Ascending aorta (tissue), 2 donors: Measurements from ENCODE around the gene CCDC148. TPM values are rescaled to one million over a fixed set of nuclear protein-coding genes. Genes with fewer than 3 reads are reported as not detected.
"Not testable (repeated sequence)": the region's sequence is repeated elsewhere in the genome, so short reads cannot be mapped to it uniquely, and the experiment has no call there.

Experiments used
- DNase-seq, 2 donors: peaks; one replicate each; pipeline ENCODE4 v3.0.0-alpha.2; 2019; ENCODE audit warnings: low spot score in 2 of 2
- H3K27ac ChIP-seq, 2 donors: fragments of 200-600 bp; sonication (generic); one replicate each; pipeline ENCODE4 v1.5.1; 2016 to 2017; ENCODE audit warnings: mild to moderate bottlenecking in 1 of 2
- H3K27me3 ChIP-seq: fragments of 200-600 bp; sonication (generic); one replicate; pipeline ENCODE4 v1.5.1; 2017
- H3K36me3 ChIP-seq, 2 donors: fragments of 200-600 bp; sonication (generic); one replicate each; pipeline ENCODE4 v1.5.1; 2016
- H3K4me1 ChIP-seq, 2 donors: fragments of 200-600 bp; sonication (generic); one replicate each; pipeline ENCODE4 v1.5.1; 2016 to 2017; ENCODE audit warnings: mild to moderate bottlenecking in 1 of 2
- H3K4me3 ChIP-seq, 2 donors: fragments of 200-600 bp; sonication (generic); one replicate each; pipeline ENCODE4 v1.5.1; 2016 to 2017; ENCODE audit warnings: mild to moderate bottlenecking in 1 of 2
- H3K9me3 ChIP-seq, 2 donors: fragments of 200-600 bp; sonication (generic); one replicate each; pipeline ENCODE4 v1.5.1; 2016
- CTCF ChIP-seq, 3 experiments: fragments of 200-600 bp in 2 of 3; fragments of 450-650 bp in 1 of 3; sonication (generic) in 2 of 3; IDR thresholded peaks; one replicate each; pipeline ENCODE4 v1.5.1; 2016 to 2019; ENCODE audit warnings: antibody characterized with exemption in 3 of 3, mild to moderate bottlenecking in 1 of 3, moderate library complexity in 1 of 3
- intact Hi-C: fragments of 100-400 bp; cut with DNase I; formaldehyde crosslinking; loops from one replicate; pipeline ENCODE4 v1.15.1; 2023
- total RNA-seq: library from RNA; depleted of rRNA; stranded (reverse); fragments of >200 nt; gene quantifications from one replicate; pipeline ENCODE4 v1.1.0, GENCODE V29; 2016

Gene CCDC148
- total RNA-seq, 1 donor from 2014 or later, result not detected

- Histone ChIP-seq H3K4me1 (no peaks in the 10 kb centered on the region), H3K27ac (no peak overlapping the region), H3K36me3 (no peaks in the 10 kb centered on the region), H3K4me3 (no peak overlapping the region), H3K27me3 (no peaks in the 10 kb centered on the region), H3K9me3 (no peaks in the 10 kb centered on the region)
- intact Hi-C loops, result no loop called here
- no peak for TF ChIP-seq CTCF (IDR thresholded peaks at IDR 0.05)
- no peak for DNase-seq
Measured at GRCh38 chr2:158313734-158314133, 142.8 kb downstream of the CCDC148 start.

GRCh38 chr2:158312981-158313380, 143.6 kb downstream of the CCDC148 start:
- H3K4me1 ChIP-seq, result no peaks in the 10 kb centered on the region
- H3K4me3 ChIP-seq, result no peak overlapping the region
- intact Hi-C loops, result no loop called here
- H3K36me3 ChIP-seq, result no peaks in the 10 kb centered on the region
- H3K27ac ChIP-seq, result no peak overlapping the region
- no peak for TF ChIP-seq CTCF (IDR thresholded peaks at IDR 0.05)
- H3K9me3 ChIP-seq, result no peaks in the 10 kb centered on the region
- DNase-seq, result no peak
- H3K27me3 ChIP-seq, result no peaks in the 10 kb centered on the region

GRCh38 chr2:158310407-158310806, 146.1 kb downstream of the CCDC148 start:
- H3K36me3 ChIP-seq, DNase-seq, H3K4me3 ChIP-seq, H3K27ac ChIP-seq, H3K27me3 ChIP-seq, H3K9me3 ChIP-seq, intact Hi-C loops, H3K4me1 ChIP-seq: not testable (repeated sequence)

GRCh38 chr2:158305501-158305900, 151.1 kb downstream of the CCDC148 start:
- Histone ChIP-seq H3K9me3 (no peaks in the 10 kb centered on the region), H3K4me1 (no peaks in the 10 kb centered on the region), H3K4me3 (no peak overlapping the region), H3K27me3 (no peaks in the 10 kb centered on the region), H3K27ac (no peak overlapping the region), H3K36me3 (no peaks in the 10 kb centered on the region)
- no peak for DNase-seq
- TF ChIP-seq CTCF (IDR thresholded peaks at IDR 0.05), result no peak
- intact Hi-C loops, result no loop called here

GRCh38 chr2:158300394-158300793, 156.2 kb downstream of the CCDC148 start:
- Histone ChIP-seq H3K9me3 (no peaks in the 10 kb centered on the region), H3K36me3 (no peaks in the 10 kb centered on the region), H3K27me3 (no peaks in the 10 kb centered on the region)

GRCh38 chr2:158297606-158298005, 158.9 kb downstream of the CCDC148 start:
- no peak for TF ChIP-seq CTCF (IDR thresholded peaks at IDR 0.05)
- Histone ChIP-seq H3K36me3 (no peaks in the 10 kb centered on the region), H3K9me3 (no peaks in the 10 kb centered on the region), H3K27me3 (no peaks in the 10 kb centered on the region), H3K27ac (no peak overlapping the region), H3K4me1 (no peaks in the 10 kb centered on the region), H3K4me3 (no peak overlapping the region)
- intact Hi-C loops, result no loop called here
- DNase-seq, result no peak

More at GRCh38 chr2:158300394-158300793, 156.2 kb downstream of the CCDC148 start:
- DNase-seq, result no peak
- Histone ChIP-seq H3K4me3 (no peak overlapping the region), H3K4me1 (no peaks in the 10 kb centered on the region), H3K27ac (no peak overlapping the region)
- intact Hi-C loops, result no loop called here
- TF ChIP-seq CTCF (IDR thresholded peaks at IDR 0.05), result no peak
